IPS-NIHi7 (cell line): ENCODE measurements around the gene ROBO1.
"Not testable (repeated sequence)": the region's sequence is repeated elsewhere in the genome, so short reads cannot be mapped to it uniquely, and the experiment has no call there.

ENCODE experiments used
- DNase-seq: peaks from one replicate; pipeline ENCODE4 v3.0.0; 2012; ENCODE audit warnings: mixed read lengths; ENCODE audit errors: extremely low spot score

Gene ROBO1

GRCh38 chr3:78741066-78741645 lies 1026.6 kb downstream of the ROBO1 start:
- no peak for DNase-seq

- no peak for DNase-seq
Observed at GRCh38 chr3:78738833-78739232, 1029.0 kb downstream of the ROBO1 start.

- DNase-seq = no peak
Observed at GRCh38 chr3:78737988-78738387, 1029.8 kb downstream of the ROBO1 start.

- no peak for DNase-seq
Observed at GRCh38 chr3:78736863-78737262, 1030.9 kb downstream of the ROBO1 start.

- no peak for DNase-seq
Observed at GRCh38 chr3:78734048-78734637, 1033.7 kb downstream of the ROBO1 start.

- no peak for DNase-seq
Observed at GRCh38 chr3:78732893-78733292, 1034.9 kb downstream of the ROBO1 start.

- DNase-seq = no peak
Observed at GRCh38 chr3:78732471-78732870, 1035.3 kb downstream of the ROBO1 start.

- no peak for DNase-seq
Observed at GRCh38 chr3:78729946-78730345, 1037.9 kb downstream of the ROBO1 start.

- DNase-seq = no peak
Observed at GRCh38 chr3:78728406-78729145, 1039.2 kb downstream of the ROBO1 start.

GRCh38 chr3:78726545-78726944 lies 1041.3 kb downstream of the ROBO1 start:
- no peak for DNase-seq

GRCh38 chr3:78725703-78726246 lies 1042.0 kb downstream of the ROBO1 start:
- no peak for DNase-seq

- DNase-seq = no peak
Observed at GRCh38 chr3:78724859-78725258, 1042.9 kb downstream of the ROBO1 start.

- not testable (repeated sequence) for DNase-seq
Observed at GRCh38 chr3:78724364-78724763, 1043.4 kb downstream of the ROBO1 start.

- DNase-seq = no peak
Observed at GRCh38 chr3:78721771-78722543, 1045.8 kb downstream of the ROBO1 start.

GRCh38 chr3:78718707-78719106 lies 1049.1 kb downstream of the ROBO1 start:
- DNase-seq = no peak

GRCh38 chr3:78717041-78717440 lies 1050.8 kb downstream of the ROBO1 start:
- DNase-seq = no peak

GRCh38 chr3:78712941-78713340 lies 1054.9 kb downstream of the ROBO1 start:
- DNase-seq = no peak

GRCh38 chr3:78712270-78712669 lies 1055.5 kb downstream of the ROBO1 start:
- no peak for DNase-seq

- DNase-seq = no peak
Observed at GRCh38 chr3:78708565-78709073, 1059.2 kb downstream of the ROBO1 start.

- DNase-seq = no peak
Observed at GRCh38 chr3:78707609-78708008, 1060.2 kb downstream of the ROBO1 start.

GRCh38 chr3:78706906-78707523 lies 1060.8 kb downstream of the ROBO1 start:
- DNase-seq = no peak
